Neutrophil (primary cell): ENCODE results near the gene PLCG1.

ENCODE experiments used
- H3K27ac ChIP-seq: fragments of 200-600 bp; sonication (generic); 2 replicates; pipeline ENCODE4 v1.5.1; 2016; ENCODE audit warnings: mild to moderate bottlenecking, moderate library complexity
- H3K27me3 ChIP-seq: fragments of 200-600 bp; sonication (generic); 2 replicates; pipeline ENCODE4 v1.6.0; 2016; ENCODE audit warnings: mild to moderate bottlenecking
- H3K36me3 ChIP-seq: fragments of 200-600 bp; sonication (generic); 2 replicates; pipeline ENCODE4 v1.5.1; 2017
- H3K4me1 ChIP-seq, 2 experiments: fragments of 200-600 bp in 1 of 2; sonication (generic) in 1 of 2; 1 replicate in 1 of 2; 2 replicates in 1 of 2; pipeline versions ENCODE4 v1.5.1 to v1.6.1; 2013 to 2016; ENCODE audit warnings: low read depth in 1 of 2, low read length in 1 of 2, mild to moderate bottlenecking in 1 of 2, moderate library complexity in 1 of 2; ENCODE audit not compliant: control insufficient read depth in 1 of 2, insufficient read depth in 1 of 2
- H3K4me3 ChIP-seq, 2 experiments: fragments of 200-600 bp in 1 of 2; sonication (generic) in 1 of 2; 1 replicate in 1 of 2; 2 replicates in 1 of 2; pipeline ENCODE4 v1.5.1; 2013 to 2016; ENCODE audit warnings: low read depth in 1 of 2, low read length in 1 of 2, mild to moderate bottlenecking in 1 of 2, moderate library complexity in 1 of 2
- H3K9me3 ChIP-seq: fragments of 200-600 bp; sonication (generic); 2 replicates; pipeline ENCODE4 v1.5.1; 2016
- CTCF ChIP-seq: fragments of 200-600 bp; sonication (generic); IDR thresholded peaks from 2 replicates; pipeline ENCODE4 v1.5.1; 2016; ENCODE audit warnings: antibody characterized with exemption

PLCG1 gene

DNA sequence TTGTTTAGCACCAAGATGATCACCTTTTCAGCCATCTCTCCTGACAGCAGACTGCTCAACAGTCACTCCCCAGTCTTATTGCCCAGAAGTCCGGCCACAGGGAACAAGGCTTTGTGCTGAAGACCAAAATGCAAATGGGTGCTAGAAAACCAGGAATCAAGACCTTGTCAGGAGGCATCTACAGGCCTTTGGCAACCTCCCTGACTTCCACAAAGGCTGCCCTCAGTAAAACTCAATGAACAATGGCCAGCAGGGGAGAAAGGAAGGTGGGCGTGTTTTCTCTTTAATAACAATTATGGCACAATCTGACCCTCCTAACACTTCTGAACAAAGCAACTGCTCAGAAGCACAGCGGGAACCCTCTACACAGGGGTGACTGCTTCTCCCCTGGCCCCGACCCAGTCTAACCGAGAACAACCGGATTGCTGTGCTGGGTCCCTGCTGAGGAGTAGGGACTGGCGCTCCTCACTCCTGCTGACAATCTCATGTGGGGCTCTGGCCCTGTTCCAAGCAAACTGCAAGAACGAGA lies 41.6 kb downstream of the PLCG1 start:
- TF ChIP-seq CTCF, result no peak
- Histone ChIP-seq H3K4me1 (no peaks in the 10 kb centered on the region), H3K27me3 (no peaks in the 10 kb centered on the region), H3K4me3 (no peak overlapping the region), H3K36me3 (no peaks in the 10 kb centered on the region), H3K9me3 (no peaks in the 10 kb centered on the region), H3K27ac (no peak overlapping the region)

GRCh38 chr20:41179961-41180360 lies 42.6 kb downstream of the PLCG1 start:
- no peaks in the 10 kb centered on the region for H3K27me3 ChIP-seq
- no peaks in the 10 kb centered on the region for H3K9me3 ChIP-seq
- no peak overlapping the region for H3K27ac ChIP-seq
- no peak for TF ChIP-seq CTCF
- no peak overlapping the region for H3K4me3 ChIP-seq
- H3K4me1 ChIP-seq, result no peaks in the 10 kb centered on the region
- no peaks in the 10 kb centered on the region for H3K36me3 ChIP-seq

- Histone ChIP-seq H3K4me3 (no peak overlapping the region), H3K4me1 (no peaks in the 10 kb centered on the region), H3K27ac (no peak overlapping the region), H3K27me3 (no peaks in the 10 kb centered on the region), H3K9me3 (no peaks in the 10 kb centered on the region), H3K36me3 (no peaks in the 10 kb centered on the region)
- no peak for TF ChIP-seq CTCF
Observed at GRCh38 chr20:41180599-41181333, 43.4 kb downstream of the PLCG1 start.

DNA sequence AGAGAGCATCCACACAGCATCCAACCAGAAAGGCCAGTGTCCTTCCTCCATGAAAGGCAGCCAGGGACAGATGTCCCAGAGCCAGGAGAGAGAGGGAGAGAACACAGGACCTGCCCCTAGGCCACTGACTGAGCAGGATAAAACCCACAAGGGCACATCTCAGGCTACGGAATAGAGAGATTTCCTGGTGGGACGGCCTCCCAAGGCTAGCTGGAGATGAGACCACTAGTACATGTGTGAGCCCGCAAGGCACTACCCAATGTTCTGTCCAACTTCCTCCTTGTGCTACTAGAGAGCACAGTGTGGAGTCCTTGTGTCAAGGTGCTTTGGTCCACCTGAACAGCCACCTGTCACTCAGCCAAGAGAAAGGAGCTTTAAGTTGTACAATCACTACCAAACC lies 44.2 kb downstream of the PLCG1 start:
- Histone ChIP-seq H3K9me3 (no peaks in the 10 kb centered on the region), H3K4me1 (no peaks in the 10 kb centered on the region), H3K36me3 (no peaks in the 10 kb centered on the region), H3K27me3 (no peaks in the 10 kb centered on the region), H3K4me3 (no peak overlapping the region), H3K27ac (no peak overlapping the region)
- no peak for TF ChIP-seq CTCF

- H3K27me3 ChIP-seq, result no peaks in the 10 kb centered on the region
- no peaks in the 10 kb centered on the region for H3K4me1 ChIP-seq
- H3K4me3 ChIP-seq, result no peak overlapping the region
- H3K9me3 ChIP-seq, result no peaks in the 10 kb centered on the region
- no peaks in the 10 kb centered on the region for H3K36me3 ChIP-seq
- no peak overlapping the region for H3K27ac ChIP-seq
- no peak for TF ChIP-seq CTCF
Observed at GRCh38 chr20:41182296-41183212, 45.2 kb downstream of the PLCG1 start.
